ENCODE data around the gene AKR1B1.
"Not testable (repeated sequence)": the region's sequence is repeated elsewhere in the genome, so short reads cannot be mapped to it uniquely, and the experiment has no call there.

Gene AKR1B1

DNA sequence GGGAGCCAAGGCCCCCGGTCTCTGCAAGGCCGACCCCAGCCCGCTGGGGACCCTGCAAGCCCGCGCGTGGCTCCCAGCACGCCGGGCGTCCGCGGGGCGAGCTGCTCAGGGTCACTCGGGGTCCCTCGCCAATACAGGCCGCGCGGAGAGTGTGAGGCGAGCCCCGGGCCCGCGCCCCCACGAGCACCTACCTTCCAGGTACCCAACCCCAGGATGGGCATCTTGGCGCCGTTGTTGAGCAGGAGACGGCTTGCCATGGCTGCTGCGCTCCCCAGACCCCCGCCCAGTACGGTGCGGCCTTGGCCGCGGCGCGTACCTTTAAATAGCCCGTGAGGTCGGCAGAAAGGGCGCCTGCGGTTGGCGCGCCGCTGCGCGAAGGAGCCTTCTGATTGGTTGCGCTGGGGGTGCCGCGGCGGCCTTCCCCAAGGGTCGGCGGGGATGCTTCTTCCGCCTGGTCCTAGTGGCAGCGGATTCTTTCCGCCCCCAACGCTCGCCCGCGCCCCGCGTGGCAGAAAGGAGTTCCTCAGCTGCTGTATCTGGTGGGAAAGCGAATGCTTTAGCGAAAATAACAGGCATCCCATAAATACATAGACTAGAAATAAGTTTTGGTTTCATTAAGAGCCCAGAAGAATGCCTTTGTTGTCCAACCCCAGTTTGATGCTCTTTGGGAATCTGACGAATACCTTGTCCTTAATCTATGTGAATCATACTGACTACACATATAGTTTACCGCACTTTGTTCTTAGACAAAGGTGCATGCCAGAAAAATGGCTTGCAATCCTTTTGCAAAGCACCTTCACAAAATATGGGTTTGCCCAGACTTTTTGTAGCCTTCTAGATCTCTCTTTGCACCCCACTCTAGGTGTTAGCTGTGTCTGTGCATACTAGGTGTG is at the start of gene AKR1B1:
TSS of gene AKR1B1 (minus strand) at position 295 of the 893 bp plus-strand sequence. CDS start at position 257, 38 bp downstream.
- DNase-seq: peak; percentile 86 to 91

DNA sequence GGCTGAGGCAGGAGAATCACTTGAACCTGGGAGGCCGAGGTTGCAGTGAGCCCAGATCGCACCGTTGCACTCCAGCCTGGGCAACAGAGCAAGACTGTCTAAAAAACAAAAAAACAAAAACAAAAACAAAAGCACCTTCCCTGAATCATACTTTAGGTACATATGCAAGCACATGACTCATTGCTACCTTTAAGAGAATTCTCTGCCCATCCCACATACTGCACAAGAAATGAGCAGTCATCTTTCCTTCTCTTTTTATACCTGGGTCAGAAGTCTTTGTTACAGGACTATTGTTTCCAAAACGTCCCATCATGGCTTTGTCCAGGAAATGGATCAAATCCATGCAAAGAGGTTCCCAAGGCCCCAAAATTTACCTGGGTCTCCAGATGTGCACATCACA is 47.0 kb upstream of the AKR1B1 start:
- DNase-seq: no peak

DNA sequence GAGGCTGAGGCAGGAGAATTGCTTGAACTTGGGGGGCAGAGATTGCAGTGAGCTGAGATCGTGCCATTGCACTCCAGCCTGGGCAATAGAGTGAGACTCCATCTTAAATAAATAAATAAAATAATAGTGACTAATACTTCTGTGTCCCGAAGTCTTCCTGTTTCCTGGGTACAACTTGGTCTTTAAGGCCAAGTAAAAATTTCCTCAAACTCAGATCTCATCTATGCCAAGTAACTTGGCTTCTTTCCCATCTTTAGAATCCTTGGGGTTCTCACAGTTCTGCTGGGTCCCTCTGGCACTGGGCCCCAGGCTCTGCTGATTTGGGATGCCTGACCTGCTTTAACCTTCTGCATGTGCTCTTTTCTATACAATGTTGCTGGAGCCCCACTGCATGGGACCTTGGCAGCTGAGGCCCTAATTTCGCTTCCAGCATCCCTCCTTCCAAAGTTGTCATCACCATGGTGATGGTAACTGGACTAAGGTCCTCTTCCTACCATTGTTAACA is 45.8 kb upstream of the AKR1B1 start:
- DNase-seq: no peak

DNA sequence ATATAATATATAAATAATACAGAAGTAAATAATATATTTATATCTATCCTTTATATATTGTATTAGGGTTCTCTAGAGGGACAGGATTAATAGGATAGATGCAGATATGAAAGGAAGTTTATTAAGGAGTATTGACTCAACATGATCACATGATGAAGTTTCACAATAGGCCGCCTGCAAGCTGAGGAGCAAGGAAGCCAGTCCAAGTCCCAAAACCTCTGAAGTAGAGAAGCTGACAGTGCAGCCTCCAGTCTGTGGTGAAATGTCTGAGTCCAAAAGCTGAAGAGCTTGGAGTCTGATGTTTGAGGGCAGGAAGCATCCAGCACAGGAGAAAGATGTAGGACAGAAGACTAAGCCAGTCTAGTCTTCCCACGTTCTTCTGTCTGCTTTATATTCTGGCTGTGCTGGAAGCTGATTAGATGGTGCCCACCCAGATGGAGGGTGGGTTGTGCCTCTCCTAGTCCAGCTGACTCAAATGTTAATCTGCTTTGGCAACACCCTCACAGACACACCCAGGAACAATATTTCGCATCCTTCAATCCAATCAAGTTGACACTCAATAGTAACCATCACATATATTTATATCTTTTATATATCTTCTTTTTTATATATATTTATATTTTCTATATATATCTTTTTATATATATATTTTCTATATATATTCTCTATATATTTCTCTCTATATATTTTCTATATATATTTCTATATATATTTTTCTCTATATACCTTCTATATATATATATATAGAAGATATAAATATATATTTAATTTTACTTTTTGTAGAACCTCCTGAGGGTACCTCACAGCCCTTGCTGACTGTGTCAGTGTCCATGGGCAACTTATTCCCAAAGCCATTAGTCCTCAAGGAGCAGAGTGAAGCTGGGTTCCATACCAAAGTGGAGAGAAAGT is 43.8 kb upstream of the AKR1B1 start:
- no peak for DNase-seq

DNA sequence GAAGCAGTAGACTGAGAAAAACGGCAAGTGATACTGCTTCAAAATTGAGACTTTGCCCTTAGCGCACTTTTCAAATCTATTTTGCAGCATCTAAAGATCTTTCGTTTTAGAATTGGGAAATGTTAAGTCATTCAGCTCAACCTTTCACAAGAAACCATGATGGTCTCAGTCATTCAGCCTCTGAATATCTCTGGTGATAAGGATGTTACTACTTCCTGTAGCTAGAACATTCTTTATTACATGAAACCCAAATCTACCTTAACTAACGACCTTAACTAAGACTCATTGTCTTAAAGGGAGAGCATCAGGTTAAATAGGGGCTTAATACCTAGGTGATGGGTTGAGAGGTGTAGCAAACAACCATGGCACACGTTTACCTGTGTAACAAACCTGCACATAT is 42.1 kb upstream of the AKR1B1 start:
- no peak for DNase-seq

DNA sequence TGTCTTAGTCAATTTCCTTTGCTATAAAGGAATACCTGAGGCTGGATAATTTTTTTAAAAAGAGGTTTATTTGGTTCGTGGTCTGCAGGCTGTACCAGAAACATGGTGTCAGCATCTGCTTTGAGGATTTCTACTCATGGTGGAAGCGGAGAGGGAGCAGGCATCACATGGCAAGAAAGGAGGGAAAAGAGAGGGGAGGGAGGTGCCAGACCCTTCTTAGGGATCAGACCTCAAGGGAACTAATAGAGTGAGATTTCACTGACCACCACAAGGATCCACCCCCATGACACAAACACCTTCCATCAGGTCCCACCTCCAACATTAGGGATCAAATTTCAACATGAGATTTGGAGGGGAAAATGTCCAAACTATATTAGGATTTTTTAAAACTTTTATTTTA is 41.5 kb upstream of the AKR1B1 start:
- DNase-seq: no peak

DNA sequence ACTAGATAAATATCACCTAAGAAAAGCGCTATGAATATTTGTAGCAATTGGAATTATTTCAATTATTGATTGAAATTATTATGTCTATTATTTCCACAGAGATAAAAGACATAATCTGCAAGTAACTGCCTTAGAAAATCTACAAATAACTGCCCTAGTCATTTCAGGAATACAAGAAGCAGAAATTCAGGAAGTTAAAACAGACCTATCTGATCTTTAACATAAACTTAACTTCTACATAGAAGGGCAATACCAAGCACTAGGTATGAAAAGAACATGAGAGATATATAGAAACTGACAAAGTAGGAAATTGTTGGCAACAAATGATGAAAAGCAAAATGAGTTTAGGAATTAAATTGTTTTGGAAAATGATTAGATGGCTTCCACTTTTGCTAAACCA is 36.6 kb upstream of the AKR1B1 start:
- no peak for DNase-seq

DNA sequence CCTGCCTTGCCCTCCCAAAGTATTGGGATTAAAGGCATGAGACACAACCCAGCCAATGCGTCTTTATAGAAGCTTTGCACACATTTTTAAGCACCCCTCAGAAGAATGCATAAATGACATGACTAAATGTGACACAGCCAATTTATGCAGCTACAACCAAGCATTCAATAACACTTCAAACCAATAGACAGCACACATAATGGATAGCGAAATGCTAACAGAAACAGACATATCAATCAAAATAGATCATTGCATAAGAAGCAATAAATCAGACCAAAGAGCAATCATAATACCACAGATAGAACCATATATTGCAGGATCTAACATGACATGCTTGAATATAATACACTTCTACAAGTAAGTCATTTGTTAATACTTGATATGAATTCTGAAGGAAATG is 34.2 kb upstream of the AKR1B1 start:
- no peak for DNase-seq

DNA sequence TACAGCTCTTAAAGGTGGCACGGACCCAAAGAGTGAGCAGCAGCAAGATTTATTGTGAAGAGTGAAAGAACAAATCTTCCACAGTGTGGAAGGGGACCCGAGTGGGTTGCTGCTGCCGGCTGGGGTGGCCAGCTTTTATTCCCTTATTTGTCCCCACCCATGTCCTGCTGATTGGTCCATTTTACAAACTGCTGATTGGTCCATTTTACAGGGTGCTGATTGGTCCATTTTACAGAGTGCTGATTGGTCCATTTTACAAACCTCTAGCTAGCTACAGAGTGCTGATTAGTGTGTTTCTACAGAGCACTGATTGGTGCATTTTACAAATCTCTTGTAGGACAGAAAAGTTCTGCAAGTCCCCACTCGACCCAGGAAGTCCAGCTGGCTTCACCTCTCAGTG is 28.8 kb upstream of the AKR1B1 start:
- DNase-seq: not testable (repeated sequence)

DNA sequence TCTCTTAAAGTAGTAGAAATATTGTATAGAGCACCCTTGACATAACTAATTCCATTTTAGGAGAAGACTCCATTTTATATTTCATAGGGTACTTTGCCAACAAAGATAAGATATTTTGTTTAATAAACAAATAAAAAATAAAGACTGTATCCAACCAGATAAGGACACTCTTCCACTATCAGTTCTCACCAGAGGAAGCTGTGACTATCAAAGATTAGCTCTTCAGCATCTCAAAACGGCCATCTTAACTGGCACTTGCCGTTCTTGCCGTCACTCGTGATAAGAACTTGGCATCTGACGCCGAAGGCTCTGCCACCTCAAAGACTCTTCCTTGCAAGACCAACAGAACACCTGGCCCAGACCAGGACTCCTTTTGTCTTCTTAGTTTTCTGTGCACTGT is 26.3 kb upstream of the AKR1B1 start:
- DNase-seq: no peak

DNA sequence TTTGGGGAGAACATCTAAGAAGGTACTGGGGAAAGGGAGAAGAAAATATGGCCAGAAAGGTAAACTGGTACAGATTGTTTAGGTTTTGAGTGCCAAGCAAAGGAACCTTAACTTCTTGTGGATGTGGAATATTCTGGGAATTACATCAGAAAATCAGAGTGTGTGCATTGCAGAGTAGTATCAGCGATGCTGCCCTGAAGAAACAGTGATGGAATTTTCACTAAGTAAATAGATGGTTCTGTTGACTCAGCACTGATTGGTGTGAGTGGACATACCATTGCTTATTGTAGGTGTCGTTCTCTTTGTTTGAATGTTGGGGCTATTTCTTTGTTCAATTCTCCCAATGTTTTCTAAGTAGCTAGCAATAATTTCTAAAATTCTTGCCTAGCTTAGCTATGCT is 24.4 kb upstream of the AKR1B1 start:
- no peak for DNase-seq

DNA sequence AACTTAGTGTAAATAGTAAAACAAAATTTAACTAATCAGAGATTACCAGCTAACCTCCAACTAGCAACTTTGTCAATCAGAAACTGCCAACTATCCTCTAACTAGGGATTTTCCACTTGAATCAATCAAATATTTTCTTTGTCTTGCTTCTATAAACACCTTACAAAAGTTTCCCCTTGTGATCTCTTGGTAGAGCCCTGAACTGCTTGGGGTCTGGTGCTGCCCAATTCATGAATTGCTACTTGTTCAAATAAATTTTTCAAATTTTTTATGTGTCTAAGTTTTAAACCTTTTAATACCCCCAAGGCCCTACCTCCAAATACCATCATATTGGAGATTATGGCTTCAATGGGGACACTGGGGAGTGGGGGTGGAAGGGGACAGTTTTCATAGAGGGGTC is 24.0 kb upstream of the AKR1B1 start:
- no peak for DNase-seq

DNA sequence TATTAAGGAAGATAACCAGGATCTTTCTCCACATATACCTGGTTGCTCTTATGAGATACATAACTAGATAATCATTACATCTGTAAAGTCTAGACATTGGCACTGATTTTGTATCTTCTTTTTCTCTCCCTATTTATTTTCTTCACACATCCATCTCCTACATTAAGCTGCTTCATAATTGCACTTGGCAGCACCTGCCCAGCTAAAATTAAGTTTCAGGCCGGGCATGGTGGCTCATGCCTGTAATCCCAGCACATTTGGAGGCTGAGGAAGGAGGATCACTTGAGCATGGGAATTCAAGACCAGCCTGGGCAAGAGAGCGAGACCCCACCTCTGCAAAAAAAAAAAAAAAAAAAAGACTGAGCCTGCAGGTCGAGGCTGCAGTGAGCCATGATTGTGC is 22.3 kb upstream of the AKR1B1 start:
- no peak for DNase-seq

DNA sequence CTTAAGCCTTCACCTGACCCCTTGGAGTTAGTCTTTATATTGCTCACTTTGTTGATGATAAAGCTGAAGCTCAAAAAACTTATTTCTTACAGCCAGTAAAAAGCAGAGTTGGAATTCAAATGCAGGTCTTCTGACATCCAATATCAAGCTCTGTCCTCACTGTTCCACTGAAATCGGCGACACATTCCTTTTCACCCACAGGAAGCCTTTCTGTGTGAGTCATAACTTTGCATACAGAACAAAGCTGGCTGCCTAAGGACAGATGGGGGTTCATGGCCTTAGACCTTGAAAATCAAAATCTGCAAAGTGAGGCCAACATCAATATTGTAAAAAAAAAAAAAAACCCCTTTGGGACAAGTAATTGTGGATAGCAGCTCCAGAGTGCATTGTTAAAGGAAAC is 21.8 kb upstream of the AKR1B1 start:
- no peak for DNase-seq

DNA sequence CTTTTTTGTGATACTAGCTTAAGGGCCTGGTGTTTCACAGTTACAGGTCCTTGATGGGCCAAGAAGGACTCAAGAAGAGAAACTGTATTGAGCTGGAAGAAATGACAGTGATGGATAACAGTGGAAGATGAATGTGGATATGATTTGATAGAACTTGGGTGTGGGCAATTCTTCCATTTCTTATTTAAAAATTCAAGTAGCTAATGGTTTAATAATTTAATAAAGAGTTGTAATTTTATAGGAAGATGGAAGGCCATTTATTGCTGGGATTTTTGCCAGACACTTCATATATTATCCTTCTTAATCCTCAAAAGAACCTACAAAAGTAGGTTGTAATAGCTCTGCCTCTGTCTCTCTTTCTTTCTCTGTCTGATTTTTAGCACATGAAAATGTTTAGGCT is 21.3 kb upstream of the AKR1B1 start:
- no peak for DNase-seq

DNA sequence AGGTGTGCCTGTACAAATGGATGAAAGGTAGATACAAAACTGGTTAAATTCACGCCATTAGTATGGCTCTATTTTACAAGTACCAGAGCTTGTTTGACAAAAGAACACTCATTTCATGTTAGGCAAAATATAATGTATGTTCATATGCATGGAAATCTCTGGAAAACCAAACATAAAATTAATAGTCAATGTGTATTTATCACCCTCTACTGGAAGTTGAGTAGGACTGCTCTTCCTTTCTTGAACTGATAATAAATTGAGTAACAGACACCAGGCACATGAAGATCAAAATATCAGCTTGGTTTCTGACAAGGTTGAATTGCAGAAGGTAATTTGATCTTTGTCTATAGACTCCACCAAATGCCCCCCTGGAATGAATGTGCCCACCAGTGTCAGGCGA is 19.8 kb upstream of the AKR1B1 start:
- no peak for DNase-seq

DNA sequence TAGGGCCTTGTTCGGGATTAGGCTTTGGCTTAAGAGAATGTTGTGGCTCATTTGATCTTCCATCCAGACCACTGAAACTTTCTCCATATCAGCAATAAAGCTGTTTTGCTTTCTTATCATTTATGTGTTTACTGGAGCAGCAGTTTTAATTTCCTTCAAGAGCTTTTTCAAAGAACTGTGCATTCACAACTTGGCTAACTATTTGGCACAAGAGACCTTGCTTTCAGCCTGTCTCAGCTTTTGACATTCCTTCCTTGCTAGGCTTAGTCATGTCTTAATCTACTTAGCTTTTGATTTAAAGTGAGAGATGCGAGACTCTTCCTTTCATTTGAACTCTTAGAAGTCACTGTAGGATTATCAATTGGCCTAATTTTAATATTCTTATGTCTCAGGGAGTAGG is 19.1 kb upstream of the AKR1B1 start:
- DNase-seq: no peak

DNA sequence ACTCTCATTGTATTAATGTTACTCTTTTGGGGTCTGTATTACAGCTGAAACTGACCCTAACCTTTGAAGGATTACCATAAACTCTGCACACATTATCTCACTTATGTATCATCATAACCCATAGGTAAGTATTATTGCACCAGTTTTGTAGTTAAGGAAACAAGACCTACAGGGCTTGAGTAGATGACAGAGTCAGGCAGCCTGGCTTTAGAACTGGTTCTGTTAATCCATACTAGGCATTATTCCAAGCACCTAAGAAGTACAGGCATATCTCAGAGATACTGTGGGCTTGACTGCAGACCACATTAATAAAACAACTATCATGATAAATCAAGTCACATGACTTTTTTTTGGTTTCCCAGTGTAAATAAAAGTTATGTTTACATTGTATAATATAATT is 17.1 kb upstream of the AKR1B1 start:
- DNase-seq: no peak

DNA sequence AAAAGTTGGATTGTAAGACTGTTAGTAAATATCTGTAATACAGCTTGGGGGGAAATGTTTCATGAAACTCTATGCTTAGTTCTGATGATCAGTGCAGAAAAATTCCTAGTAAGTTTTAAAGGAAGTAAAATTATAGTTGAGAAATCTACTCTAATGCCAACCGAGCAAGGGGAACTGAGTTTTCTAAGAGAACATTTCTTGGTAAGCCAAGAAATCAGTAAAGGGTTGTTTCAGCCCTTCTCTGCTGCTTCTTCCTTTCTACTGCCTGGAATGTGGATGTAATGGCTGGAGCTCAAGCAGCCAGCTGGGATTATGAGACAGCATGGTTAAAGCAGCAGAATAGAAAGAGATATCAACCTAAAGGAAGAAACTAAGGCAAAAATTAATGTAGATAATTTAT is 15.9 kb upstream of the AKR1B1 start:
- DNase-seq: no peak

DNA sequence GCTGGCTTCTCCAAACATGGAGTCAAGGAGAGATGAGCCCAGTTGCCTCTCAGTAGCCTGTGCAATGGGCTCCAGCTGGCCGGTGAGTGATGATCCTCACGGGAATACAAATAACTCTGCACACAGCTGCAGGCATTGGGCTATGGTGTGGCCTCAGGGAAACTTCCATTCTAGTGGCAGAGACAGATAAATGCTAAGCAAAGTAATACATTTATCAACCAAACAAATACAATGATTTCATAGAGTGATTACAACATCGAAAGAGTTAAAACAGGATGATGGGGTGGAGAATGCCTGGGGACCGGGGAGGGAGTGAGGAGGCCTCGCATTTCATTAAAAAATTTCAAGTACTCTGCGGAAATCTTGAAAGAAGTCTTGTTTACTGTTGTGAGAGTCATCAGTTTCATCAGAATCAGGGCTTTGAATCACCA is 15.0 kb upstream of the AKR1B1 start:
- no peak for DNase-seq

DNA sequence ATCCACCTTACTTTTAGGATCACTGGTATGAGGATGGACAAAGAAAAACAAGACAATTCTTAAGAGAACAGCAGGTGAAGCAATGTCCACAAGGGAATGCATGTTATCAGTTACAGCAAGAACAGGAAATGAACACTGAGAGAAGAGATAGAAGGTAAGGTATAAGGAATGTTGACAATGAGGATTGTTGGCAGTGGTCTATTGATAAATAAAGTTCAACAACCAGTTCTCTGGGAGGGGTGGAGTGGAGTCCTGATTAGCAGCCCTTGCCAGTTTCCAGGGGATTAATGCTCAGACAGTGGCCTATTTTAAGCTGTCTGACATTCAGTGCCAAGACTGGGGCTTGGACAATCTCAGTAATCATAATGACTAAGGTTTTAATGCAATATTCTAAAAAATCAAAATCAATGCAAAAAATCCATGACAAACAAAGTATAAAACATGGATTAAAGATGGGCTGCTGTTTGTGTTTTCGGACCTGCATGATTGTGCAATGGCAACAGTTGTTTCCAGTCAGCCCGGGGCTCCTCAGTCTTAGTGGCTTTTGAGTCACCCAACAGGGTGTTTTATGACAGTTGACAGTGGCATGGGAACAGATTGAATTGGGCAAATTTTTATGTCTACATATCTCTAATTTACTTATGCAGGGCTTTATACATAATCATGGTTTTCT is 13.8 kb upstream of the AKR1B1 start:
- DNase-seq: no peak

DNA sequence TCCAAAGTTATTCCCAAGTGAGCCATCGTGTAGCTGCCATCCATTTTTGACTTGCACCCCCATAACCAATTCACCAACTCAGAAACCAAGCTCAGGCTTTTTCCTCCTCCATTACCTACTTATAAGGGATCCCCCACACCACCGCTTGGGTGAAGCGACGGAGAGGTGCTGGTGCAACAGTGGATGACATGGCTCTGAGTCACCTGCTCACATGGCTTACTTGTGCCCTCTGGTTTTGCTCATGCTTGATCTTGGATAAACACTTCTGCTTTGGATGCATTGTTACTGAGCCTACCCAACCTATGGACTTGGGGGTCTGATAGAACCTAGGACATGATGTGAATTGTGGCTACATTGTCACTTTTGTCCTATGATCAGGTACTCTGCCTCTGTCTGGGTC is 12.0 kb upstream of the AKR1B1 start:
- DNase-seq: no peak

DNA sequence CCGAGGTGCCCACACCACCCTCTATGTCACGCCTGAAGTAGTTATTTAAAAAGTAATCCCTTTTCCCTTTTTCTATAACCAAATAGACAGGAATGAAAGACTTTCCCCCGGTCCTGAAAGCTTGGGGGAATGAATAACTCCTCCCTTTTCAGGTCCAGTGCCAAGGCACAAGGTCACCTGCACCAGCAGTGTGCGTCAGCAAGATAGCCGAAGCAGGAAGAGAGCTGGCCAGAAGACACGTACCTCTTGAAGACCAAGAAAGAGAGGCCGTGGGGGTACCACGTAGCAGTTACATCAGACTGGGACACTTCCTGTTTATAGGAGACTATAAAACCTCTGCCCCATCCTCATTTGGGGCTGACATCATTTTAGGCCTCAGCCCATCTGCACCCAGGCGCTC is 10.7 kb upstream of the AKR1B1 start:
- no peak for DNase-seq

Measured in activated CD4-positive, alpha-beta T cell treated with anti-CD3 and anti-CD28 coated beads, Interleukin-2, amount 50 U/mL, for 48 hours (primary cell).